HL-60 (cell line): Measurements from ENCODE around the gene MAP1B.

Experiments
- CTCF ChIP-seq: IDR thresholded peaks from one replicate; pipeline ENCODE4 v1.5.1; 2011; ENCODE audit warnings: low read length, control low read depth, inconsistent platforms; ENCODE audit not compliant: insufficient read depth
- GABPA ChIP-seq: IDR thresholded peaks from 2 replicates; pipeline ENCODE4 v1.6.1; 2012; ENCODE audit warnings: low read depth
- POLR2AphosphoS5 ChIP-seq: IDR thresholded peaks from 2 replicates; pipeline ENCODE4 v1.6.1; 2012; ENCODE audit warnings: low read depth
- TF ChIP-seq, protein P1 (sequence below): IDR thresholded peaks from 2 replicates; pipeline ENCODE4 v1.6.1; 2012; ENCODE audit warnings: low read depth; ENCODE audit not compliant: insufficient replicate concordance

DNA sequence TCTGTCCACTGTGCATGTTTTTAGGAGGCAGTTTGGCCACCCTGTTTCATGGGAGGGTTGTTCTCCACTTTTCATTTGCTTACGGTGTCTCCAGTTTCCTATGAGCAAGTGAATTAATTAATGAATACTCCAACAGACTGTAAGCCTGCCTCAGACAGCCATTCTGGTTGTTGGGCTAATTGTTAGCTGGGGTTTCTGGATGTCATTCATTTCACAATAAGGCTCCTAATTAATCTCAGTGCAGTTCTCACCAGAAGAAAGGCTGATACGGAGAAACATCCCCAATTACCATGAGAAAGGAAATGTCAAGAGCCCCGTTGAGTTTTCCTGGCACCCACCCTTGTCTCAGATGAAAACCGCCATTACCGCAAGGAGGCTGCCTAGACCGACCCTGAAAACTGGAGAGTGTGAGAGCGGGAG, 75.8 kb downstream of the MAP1B start:
- no peak for TF ChIP-seq CTCF
- TF ChIP-seq GABPA = no peak
- TF ChIP-seq POLR2AphosphoS5 = no peak
- TF ChIP-seq, protein P1, sequence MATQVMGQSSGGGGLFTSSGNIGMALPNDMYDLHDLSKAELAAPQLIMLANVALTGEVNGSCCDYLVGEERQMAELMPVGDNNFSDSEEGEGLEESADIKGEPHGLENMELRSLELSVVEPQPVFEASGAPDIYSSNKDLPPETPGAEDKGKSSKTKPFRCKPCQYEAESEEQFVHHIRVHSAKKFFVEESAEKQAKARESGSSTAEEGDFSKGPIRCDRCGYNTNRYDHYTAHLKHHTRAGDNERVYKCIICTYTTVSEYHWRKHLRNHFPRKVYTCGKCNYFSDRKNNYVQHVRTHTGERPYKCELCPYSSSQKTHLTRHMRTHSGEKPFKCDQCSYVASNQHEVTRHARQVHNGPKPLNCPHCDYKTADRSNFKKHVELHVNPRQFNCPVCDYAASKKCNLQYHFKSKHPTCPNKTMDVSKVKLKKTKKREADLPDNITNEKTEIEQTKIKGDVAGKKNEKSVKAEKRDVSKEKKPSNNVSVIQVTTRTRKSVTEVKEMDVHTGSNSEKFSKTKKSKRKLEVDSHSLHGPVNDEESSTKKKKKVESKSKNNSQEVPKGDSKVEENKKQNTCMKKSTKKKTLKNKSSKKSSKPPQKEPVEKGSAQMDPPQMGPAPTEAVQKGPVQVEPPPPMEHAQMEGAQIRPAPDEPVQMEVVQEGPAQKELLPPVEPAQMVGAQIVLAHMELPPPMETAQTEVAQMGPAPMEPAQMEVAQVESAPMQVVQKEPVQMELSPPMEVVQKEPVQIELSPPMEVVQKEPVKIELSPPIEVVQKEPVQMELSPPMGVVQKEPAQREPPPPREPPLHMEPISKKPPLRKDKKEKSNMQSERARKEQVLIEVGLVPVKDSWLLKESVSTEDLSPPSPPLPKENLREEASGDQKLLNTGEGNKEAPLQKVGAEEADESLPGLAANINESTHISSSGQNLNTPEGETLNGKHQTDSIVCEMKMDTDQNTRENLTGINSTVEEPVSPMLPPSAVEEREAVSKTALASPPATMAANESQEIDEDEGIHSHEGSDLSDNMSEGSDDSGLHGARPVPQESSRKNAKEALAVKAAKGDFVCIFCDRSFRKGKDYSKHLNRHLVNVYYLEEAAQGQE = no peak
